Measurements from ENCODE around the gene CCDC9. TPM values are rescaled to one million over a fixed set of nuclear protein-coding genes. Genes with fewer than 3 reads are reported as not detected.

Gene CCDC9
- total RNA-seq, 1 experiment from 2014 or later = 36.9 TPM

DNA sequence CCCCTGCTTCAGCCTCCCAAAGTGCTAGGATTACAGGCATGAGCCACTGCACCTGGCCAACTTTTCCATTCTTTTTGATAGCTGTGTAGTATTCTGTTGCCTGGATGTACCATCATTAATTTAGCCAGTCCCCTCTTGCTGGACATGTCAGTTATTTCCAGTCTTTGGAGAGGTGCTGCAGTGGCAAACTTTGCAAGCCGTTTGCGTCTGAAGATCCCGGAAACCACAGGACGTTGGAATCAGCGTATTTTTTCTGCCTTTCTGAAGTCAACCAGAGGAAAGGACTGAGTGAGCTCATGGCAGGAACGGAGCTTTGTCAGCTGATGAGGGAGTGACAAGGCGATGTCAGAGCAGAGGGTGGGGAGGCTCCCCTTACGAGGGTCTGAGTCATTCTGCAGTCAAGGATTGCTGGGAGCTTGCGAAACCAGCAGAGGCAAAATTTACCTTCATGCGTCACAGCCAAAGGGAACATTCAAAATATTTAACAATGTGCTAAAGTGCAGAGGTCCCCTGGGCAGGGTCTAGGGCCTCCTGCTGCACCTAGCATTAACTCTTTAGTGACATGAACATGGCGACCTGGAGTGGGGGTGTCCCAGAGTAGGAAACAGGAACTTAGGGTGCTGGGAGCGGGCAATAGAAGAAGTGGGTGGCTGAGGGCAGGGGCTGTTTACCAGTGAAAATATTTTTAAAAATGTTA, 58.9 kb downstream of the CCDC9 start:
- Histone ChIP-seq H2BK12ac (ENCODE audit: insufficient read length, low read depth, low read length) (no peak overlapping the region), H2BK5ac (ENCODE audit: insufficient read length, low read length) (no peak overlapping the region), H3K79me2 (ENCODE audit: insufficient read depth, low read length) (no peaks in the 10 kb centered on the region), H3K23ac (ENCODE audit: insufficient read length, low read depth, low read length) (no peak overlapping the region), H2AK5ac (ENCODE audit: insufficient read length, low read length) (no peak overlapping the region), H4K20me1 (ENCODE audit: control insufficient read depth, insufficient read depth, insufficient read length) (no peaks in the 10 kb centered on the region), H3K4me1 (ENCODE audit: insufficient read depth, low read length) (no peaks in the 10 kb centered on the region), H3K56ac (ENCODE audit: insufficient read length, low read depth, low read length) (no peak overlapping the region), H2AFZ (ENCODE audit: low read length) (no peak overlapping the region), H3K27ac (ENCODE audit: insufficient read length, low read depth, low read length) (no peak overlapping the region), H3K23me2 (ENCODE audit: insufficient read length, low read depth, low read length, poor library complexity, severe bottlenecking) (peaks cover 3% of the 10 kb centered on the region), H3K27me3 (ENCODE audit: insufficient read depth, low read length) (no peaks in the 10 kb centered on the region), H3K18ac (ENCODE audit: insufficient read length, low read depth, low read length) (no peak overlapping the region), H2BK15ac (ENCODE audit: low read depth, low read length) (no peak overlapping the region), H2BK120ac (ENCODE audit: low read depth, low read length, poor library complexity, severe bottlenecking) (no peak overlapping the region), H3K14ac (ENCODE audit: insufficient read depth, low read length) (no peak overlapping the region), H3T11ph (ENCODE audit: low read length) (no peak overlapping the region), H3K4me2 (ENCODE audit: insufficient read depth, insufficient read length, low read length) (no peak overlapping the region), H3K9ac (ENCODE audit: extremely low read depth, insufficient read length, low read length) (no peak overlapping the region), H4K5ac (ENCODE audit: insufficient read length, low read depth, low read length) (no peak overlapping the region), H2BK20ac (ENCODE audit: low read depth, low read length, poor library complexity, severe bottlenecking) (no peak overlapping the region), H4K8ac (replicated peaks; ENCODE audit: insufficient read length, low read depth, low read length) (no peak overlapping the region), H3K9me3 (ENCODE audit: control insufficient read depth, low read depth, low read length) (no peaks in the 10 kb centered on the region), H3K4ac (ENCODE audit: low read depth, low read length) (no peak overlapping the region), H4K91ac (ENCODE audit: insufficient read length, low read depth, low read length) (no peak overlapping the region), H3K79me1 (ENCODE audit: insufficient read depth, low read depth, low read length, poor library complexity, severe bottlenecking) (no peaks in the 10 kb centered on the region)
- no peak overlapping the region for H3K4me3 Mint-ChIP-seq
- no CpG with 5 or more reads among the region's 12 CpGs for WGBS (ENCODE audit: extremely low coverage, insufficient read length, low lambda C conversion rate)
- no peaks in the 10 kb centered on the region; a peak in 1 of 7 replicates for H3K36me3 Mint-ChIP-seq (ENCODE audit: insufficient read depth in 1 of 3, low read depth in 3 of 3)
- DNase-seq = peak; percentile 67
- no peaks in the 10 kb centered on the region for H3K9me3 Mint-ChIP-seq
- H3K4me1 Mint-ChIP-seq = peaks cover 0 to 6% of the 10 kb centered on the region in 2 experiments; a peak in 1 of 4 replicates
- H3K27me3 Mint-ChIP-seq (ENCODE audit: low read depth) = peaks cover 19% of the 10 kb centered on the region
- 0 out of 7 replicates have a peak overlapping the region, but pooled peaks of 1 of the 3 experiments have one; percentile 25 for H3K27ac Mint-ChIP-seq
- TF ChIP-seq, protein P1, sequence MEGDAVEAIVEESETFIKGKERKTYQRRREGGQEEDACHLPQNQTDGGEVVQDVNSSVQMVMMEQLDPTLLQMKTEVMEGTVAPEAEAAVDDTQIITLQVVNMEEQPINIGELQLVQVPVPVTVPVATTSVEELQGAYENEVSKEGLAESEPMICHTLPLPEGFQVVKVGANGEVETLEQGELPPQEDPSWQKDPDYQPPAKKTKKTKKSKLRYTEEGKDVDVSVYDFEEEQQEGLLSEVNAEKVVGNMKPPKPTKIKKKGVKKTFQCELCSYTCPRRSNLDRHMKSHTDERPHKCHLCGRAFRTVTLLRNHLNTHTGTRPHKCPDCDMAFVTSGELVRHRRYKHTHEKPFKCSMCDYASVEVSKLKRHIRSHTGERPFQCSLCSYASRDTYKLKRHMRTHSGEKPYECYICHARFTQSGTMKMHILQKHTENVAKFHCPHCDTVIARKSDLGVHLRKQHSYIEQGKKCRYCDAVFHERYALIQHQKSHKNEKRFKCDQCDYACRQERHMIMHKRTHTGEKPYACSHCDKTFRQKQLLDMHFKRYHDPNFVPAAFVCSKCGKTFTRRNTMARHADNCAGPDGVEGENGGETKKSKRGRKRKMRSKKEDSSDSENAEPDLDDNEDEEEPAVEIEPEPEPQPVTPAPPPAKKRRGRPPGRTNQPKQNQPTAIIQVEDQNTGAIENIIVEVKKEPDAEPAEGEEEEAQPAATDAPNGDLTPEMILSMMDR (conservative IDR thresholded peaks at IDR 0.05) = no peak

Data from H9 (cell line).